IPS-11a (cell line): ENCODE results near the gene GCAT.

ENCODE experiments used
- H3K4me3 ChIP-seq: one replicate; pipeline ENCODE4 v1.5.1; 2013; ENCODE audit warnings: low read depth, low read length, control low read depth

GCAT gene

GRCh38 chr22:37807410-37808293 is at the start of gene GCAT:
Gene GCAT (plus strand): TSS chr22:37807934. CDS start chr22:37807968, 34 bp downstream.
- H3K4me3 ChIP-seq = peak within 1 kb of the TSS; percentile 79

- no peak overlapping the region for H3K4me3 ChIP-seq
Measured at GRCh38 chr22:37758694-37759093, 49.0 kb upstream of the GCAT start.

DNA sequence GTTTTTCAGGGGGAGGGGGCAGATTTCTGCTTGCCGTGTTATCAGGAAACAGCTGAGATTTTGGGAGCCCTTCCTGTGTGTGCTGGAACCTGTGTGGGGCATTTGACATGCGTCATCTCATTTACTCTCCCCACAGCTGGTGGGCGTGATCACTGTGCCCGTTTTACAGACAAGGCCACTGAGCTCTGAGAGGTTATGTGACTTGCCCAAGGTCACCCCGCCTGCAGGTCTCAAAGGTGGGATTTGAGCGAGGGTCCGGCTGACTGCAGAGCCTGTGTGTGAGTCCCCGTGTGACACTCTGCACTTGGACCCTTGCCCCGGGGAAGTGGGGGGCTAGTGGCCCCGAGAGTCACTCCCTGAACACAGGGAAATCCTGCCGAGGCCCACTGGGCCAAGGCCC is 48.5 kb upstream of the GCAT start:
- H3K4me3 ChIP-seq = no peak overlapping the region

GRCh38 chr22:37760152-37760551 is 47.6 kb upstream of the GCAT start:
- H3K4me3 ChIP-seq = no peak overlapping the region

DNA sequence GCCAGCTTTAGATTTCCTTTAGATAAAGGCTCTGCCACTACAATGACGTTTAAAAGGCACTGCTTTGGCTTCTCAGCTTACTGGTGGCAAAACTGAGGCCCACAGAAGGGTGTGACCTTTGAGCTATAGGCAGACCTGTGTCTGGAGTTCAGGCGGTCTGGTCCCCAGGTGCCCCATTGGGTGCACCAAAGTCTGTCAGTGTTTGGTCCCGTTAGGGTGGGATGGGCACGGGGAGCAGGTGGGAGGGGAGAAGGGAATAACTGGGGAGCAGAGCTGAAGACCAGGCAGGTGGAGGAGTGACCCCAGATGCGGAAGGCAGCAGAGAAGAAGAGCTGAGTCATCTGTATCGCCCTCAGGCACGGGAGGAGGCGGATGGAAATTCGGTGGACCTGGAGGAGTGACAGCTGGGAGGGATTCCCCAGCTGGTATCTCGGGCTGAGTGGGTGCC is 45.3 kb upstream of the GCAT start:
- no peak overlapping the region for H3K4me3 ChIP-seq

DNA sequence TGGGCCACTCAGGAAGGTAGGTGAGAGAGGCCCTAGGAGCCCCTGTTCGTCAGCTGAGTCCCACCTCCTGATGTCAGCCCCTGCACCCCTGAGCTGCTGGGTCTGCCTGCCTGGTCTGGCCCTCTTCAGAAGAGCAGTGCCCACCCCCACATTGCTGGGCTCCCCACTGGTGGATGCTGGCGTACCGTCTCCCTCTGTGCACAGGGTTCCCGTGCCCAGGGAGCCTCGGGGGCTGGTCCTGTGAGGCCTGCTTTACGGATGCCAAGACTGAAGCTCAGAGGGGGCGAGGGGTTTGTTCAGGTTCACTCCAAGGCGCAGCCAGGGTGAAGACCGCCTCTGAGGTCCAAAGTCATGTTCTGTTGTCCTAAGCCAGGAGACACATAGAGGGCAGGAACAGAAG is 44.7 kb upstream of the GCAT start:
- H3K4me3 ChIP-seq = no peak overlapping the region

DNA sequence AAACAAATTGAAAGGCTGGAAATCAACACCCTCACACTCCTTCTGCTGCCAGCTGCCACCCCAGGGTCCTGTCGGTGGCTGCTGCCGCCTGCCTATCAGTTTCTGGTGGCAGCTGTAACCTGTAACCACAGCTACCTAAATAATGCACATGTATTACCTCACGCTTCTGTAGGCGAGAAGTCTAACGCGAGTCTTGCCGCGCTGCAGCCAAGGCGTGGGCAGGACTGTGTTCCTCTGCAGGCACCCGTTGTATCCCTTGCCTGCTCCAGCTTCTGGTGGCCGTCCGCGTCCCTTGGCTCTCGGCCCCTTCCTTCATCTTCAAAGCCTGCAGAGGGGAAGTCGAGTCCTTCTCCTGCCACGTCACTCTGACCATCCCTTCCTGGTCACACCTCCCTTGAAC is 44.1 kb upstream of the GCAT start:
- H3K4me3 ChIP-seq = no peak overlapping the region

DNA sequence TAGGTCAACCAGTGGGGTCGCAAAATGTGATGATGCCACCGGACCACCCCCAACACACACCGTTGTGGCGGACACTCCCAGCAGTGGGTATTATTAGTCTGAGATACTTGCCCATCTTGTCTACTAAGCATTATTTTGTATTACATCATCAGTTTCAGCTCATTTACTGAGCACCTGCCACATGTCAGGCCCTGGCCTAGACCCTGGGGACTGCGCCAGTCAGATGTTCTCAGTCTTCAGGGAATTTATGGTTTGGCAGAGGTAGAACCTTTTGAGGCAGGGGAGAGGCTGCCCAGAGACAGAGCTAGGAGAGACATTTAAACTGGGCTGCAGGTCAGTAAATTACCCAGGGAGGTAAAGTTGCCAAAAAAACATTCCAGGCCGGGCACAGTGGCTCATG is 43.1 kb upstream of the GCAT start:
- H3K4me3 ChIP-seq = no peak overlapping the region

DNA sequence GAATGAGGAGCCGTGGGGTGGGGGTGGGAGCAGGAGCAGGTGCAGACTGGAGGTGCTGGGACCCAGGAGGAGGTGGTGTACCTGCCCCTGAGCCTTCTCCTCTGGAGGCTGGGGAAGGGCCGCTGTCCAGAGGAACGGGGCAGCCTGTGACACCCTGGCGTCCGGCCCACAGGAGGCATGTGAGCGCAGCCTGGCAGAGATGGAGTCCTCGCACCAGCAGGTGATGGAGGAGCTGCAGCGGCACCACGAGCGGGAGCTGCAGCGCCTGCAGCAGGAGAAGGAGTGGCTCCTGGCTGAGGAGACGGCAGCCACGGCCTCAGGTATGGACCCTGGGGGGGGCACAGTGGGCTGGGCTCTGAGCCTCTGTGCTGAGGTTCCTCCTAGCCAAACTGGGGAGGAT is 42.2 kb upstream of the GCAT start:
- H3K4me3 ChIP-seq = no peak overlapping the region

GRCh38 chr22:37765953-37766576 is 41.7 kb upstream of the GCAT start:
- H3K4me3 ChIP-seq = no peak overlapping the region

DNA sequence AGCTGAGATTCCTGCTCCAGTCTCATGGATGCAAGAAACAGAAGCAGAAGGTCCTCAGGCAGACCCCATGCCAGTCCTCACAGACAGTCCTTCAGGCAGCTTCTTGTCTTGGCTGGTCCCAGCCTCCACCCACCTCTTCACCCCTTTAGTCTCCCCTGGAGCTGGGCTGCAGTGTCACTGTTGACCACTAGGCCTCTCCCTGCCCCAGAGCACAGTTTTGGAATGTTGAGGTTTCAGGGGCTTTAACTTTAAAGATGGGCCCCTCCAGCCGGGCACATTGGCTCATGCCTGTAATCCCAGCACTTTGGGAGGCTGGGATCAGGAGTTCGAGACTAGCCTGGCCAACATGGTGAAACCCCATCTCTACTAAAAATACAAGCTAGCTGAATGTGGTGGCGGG is 39.5 kb upstream of the GCAT start:
- no peak overlapping the region for H3K4me3 ChIP-seq

DNA sequence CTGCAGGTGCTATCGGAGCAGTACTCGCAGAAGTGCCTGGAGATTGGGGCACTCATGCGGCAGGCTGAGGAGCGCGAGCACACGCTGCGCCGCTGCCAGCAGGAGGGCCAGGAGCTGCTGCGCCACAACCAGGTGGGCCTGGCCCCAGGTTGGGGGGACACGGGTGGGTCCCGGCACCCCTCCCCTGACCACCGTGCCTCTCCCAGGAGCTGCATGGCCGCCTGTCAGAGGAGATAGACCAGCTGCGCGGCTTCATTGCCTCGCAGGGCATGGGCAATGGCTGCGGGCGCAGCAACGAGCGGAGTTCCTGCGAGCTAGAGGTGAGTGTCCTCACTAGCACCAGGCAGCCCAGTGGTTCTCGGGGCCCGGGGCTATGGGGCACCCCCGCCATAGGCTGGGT is 38.7 kb upstream of the GCAT start:
- no peak overlapping the region for H3K4me3 ChIP-seq

- no peak overlapping the region for H3K4me3 ChIP-seq
Measured at GRCh38 chr22:37771081-37771480, 36.7 kb upstream of the GCAT start.

DNA sequence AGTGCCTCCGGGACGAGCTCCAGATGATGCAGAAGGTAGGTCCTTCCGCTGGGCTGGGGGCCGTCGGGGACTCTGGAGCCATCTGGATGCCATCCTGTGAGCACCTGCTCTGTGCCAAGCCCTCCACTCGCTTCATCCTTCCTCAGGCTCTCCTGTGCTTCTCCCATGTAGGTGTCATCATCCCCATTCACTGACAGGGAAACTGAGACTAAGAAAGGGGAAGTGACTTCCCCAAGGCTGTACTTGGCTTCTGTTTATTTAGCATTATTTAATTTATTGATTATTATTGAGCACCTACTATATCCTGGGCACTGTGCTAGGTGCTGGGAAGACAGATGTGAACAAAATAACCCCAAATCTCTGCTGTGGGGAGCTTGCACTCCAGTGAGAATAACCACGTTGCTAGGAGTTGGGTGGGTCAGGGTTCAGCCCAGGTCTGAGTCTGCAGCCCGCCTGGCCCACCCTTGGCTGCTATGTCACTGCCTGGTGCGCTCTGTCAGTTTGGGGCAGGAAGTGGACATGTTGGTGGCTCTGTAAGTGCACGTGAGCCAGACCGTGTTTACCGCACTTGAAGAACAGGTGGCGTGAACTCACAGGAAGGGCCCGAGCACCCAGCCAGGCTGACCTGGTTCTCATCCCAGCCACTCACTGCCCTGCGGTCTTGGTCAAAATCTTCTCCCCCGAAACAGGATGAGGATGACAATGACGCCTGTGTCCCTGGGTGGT is 35.9 kb upstream of the GCAT start:
- no peak overlapping the region for H3K4me3 ChIP-seq

DNA sequence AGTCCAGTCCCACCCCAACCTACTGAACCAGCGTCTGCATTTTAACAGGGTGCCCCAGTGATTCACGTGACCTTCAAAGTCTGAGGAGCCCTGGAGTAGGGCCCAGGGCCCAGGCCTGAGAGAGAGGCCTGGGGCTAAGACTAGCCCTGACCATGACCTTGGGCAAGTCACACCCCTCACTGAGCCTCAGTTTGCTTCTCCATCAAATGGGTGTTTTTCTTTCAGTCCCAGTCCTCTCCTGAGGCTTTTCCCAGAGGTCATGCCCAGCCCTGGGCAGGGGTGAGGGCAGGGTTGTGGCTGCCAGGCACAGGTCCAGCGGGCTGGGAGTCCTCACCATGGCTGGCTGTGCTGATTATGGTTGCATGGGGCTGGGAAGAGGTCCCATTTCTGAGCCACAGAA is 33.0 kb upstream of the GCAT start:
- no peak overlapping the region for H3K4me3 ChIP-seq

DNA sequence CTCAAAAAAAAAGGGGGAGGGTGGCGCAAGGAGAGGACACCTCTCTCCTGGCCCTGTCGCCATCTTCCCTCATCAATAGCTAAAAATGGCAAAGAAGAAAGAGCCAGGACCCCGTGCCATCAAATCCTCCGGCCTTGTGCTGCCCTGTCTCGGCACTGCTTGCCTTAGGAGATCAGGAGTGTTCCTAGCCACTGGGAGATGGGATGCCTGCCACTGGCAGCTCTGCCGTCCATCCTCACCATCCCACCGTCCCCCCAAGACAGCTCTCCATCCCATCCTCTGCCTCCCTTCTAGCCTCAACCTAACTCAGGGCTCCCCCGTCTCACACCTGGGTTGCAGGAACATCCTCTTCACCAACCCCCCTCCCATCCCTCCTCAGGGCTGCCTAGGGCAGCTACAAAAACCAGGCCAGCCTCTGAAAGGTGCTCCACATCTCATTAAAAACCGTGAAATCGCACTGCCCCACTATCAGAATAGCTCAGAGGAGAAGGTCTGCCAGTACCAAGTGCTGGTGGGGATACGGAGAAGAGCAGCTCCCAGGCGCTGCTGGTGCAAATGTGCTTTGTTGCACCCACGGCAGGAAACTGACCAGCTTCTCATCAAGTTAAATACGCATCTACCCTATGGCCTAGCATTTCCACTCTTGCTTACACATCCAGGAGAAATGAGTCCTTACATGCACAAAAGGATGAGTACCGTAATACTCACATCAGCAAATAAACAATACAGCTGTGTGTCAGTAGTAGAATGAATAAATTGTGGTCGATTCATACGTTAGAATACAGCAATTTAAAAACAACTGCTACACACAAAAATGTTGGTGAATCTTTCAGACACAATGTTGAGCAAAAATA is 31.7 kb upstream of the GCAT start:
- no peak overlapping the region for H3K4me3 ChIP-seq

DNA sequence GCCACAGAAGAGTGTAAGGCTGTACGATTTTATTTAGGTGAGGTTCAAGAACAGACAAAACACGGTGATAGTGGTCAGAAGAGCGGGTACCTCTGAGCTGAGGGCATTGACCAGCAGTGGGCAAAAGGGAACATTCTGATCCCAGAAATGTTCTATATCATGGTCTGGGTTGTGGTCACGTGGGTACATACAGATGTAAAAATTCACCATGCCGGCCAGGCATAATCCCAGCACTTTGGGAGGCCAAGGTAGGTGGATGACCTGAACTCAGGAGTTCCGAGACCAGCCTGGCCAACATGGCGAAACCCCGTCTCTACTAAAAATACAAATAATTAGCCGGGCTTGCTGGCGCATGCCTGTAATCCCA is 31.1 kb upstream of the GCAT start:
- no peak overlapping the region for H3K4me3 ChIP-seq

DNA sequence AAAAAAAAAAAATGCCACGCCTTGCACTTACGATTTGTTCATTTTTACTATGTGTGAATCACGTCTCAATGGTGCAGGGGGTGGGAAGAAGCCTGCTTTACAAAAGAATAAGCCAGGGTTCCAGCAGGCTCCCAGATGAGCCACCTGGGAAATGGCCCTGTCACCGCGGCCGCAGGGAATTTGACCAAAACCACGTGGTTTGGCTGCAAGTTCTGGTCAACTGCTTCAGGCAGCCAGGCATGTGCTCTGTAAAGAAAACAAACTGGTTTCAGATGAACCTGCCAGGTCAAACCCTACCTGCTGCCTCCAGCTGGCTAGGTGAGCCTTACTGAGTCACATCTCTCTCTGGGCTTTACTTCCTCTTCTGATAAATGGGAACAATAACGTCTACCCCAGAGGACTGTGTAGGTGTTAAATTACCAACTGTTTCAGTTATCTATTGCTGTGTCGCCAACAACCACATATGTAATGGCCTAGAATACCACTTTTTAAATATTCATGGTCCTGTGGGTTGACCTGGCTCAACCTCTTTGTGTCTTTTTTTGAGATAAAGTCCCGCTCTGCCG is 30.5 kb upstream of the GCAT start:
- no peak overlapping the region for H3K4me3 ChIP-seq

- no peak overlapping the region for H3K4me3 ChIP-seq
Measured at GRCh38 chr22:37778370-37779009, 29.2 kb upstream of the GCAT start.

DNA sequence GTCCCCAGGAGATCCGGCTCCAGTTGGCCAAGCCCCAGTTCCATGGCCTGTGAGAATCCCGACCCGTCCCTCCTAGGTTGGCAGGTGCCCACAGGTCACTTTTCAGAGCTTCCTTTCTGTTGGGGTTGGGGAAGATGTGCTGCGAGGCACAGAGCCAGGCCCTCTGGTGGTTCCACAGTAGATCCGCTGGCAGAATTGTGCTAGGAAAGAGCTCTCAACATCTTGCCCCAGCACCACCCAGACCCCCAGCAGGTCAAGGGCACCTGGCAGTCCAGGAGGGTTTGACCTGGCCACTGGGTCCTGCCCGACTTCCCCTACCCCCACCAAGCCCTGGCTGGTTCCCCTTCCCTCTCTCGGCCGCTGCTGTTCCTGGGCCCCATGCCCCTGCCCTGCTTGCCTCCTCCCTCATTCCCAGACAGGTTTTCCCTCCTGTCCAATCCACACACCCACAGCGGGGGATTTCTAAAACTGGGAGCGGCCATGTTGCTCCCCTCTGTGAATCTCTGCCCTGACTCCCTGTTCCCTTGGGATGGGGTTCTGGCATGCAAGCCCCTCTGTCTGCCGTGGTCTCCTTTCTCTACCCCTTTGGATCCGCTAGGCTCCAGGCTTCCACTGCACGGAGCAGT is 26.2 kb upstream of the GCAT start:
- no peak overlapping the region for H3K4me3 ChIP-seq
